ENCODE measurements around the gene ALDH1B1.

DNA sequence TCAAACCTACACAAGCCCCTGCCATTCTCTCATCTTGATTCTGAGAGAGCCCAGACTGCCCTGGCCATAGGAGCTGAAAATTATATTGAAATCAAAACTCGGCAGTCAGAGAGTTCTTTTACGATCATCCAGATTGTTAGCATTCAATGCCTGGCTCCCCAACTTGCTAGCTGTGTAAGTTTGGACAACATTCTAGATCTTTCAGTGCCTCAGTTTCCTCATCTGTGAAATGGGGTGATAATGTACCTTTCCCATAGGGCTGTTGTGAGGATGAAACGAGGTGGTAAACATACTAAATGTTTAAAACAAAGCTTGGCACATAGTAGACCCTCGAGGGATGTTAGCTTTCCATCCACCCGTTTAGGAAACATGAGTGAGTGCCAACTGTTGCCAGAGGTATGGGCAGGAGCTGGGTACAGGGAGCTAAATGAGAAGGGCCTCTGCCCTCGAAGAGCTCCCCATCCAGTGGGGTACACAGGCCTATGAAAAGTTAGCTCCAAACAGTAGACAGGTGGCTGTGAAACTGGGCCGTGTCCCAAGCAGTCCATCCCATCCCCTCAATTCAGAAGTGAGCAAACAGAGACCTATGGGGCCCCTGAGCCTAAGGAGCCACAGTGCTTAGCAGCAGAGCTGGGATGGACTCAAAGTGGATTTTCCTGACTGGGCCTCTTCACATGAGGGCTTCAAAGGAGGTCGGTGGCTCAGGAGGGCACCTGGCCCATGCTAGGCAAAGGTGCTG lies 49.0 kb downstream of the ALDH1B1 start:
- TF ChIP-seq, protein P1, sequence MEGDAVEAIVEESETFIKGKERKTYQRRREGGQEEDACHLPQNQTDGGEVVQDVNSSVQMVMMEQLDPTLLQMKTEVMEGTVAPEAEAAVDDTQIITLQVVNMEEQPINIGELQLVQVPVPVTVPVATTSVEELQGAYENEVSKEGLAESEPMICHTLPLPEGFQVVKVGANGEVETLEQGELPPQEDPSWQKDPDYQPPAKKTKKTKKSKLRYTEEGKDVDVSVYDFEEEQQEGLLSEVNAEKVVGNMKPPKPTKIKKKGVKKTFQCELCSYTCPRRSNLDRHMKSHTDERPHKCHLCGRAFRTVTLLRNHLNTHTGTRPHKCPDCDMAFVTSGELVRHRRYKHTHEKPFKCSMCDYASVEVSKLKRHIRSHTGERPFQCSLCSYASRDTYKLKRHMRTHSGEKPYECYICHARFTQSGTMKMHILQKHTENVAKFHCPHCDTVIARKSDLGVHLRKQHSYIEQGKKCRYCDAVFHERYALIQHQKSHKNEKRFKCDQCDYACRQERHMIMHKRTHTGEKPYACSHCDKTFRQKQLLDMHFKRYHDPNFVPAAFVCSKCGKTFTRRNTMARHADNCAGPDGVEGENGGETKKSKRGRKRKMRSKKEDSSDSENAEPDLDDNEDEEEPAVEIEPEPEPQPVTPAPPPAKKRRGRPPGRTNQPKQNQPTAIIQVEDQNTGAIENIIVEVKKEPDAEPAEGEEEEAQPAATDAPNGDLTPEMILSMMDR (conservative IDR thresholded peaks at IDR 0.05) = no peak
- no peak for TF ChIP-seq EZH2 (IDR thresholded peaks at IDR 0.05; ENCODE audit: low read depth)
